ENCODE results near the gene ATE1. TPM values are rescaled to one million over a fixed set of nuclear protein-coding genes. Genes with fewer than 3 reads are reported as not detected.
A peak's percentile ranks its signal among the peaks of the same experiment; 100 is the strongest.

ATE1 gene
- total RNA-seq, 1 experiment from 2014 or later, result 23.8 TPM

GRCh38 chr10:121889212-121889611 is 38.6 kb downstream of the ATE1 start (continued):
- TF ChIP-seq AR (CRISPR knock-in tag; IDR thresholded peaks at IDR 0.05) (no peak), MLX (CRISPR knock-in tag; IDR thresholded peaks at IDR 0.05) (no peak), CREM (CRISPR knock-in tag; IDR thresholded peaks at IDR 0.05) (no peak), ATF6 (CRISPR knock-in tag; IDR thresholded peaks at IDR 0.05) (no peak), HMGXB4 (CRISPR knock-in tag; IDR thresholded peaks at IDR 0.05) (no peak), CDX4 (CRISPR knock-in tag; IDR thresholded peaks at IDR 0.05; ENCODE audit: borderline replicate concordance) (no peak), TCF7 (CRISPR knock-in tag; IDR thresholded peaks at IDR 0.05; ENCODE audit: low read depth) (no peak), SP1 (CRISPR knock-in tag; conservative IDR thresholded peaks at IDR 0.05) (no peak), ZNF396 (CRISPR knock-in tag; IDR thresholded peaks at IDR 0.05; ENCODE audit: borderline replicate concordance) (no peak), FOXP1 (CRISPR knock-in tag; IDR thresholded peaks at IDR 0.05; ENCODE audit: borderline replicate concordance) (no peak)

- peak; percentile 74 for DNase-seq (ENCODE audit: low spot score)
- Mint-ChIP-seq H3K4me3 (no peak overlapping the region), H3K36me3 (0 out of 2 replicates have a peak, but pooled peaks cover 4% of the 10 kb centered on the region), H3K9me3 (no peaks in the 10 kb centered on the region), H3K27me3 (ENCODE audit: low read depth) (no peaks in the 10 kb centered on the region), H3K27ac (no peak overlapping the region), H3K4me1 (peaks cover 35% of the 10 kb centered on the region)
- ATAC-seq, result peak; percentile 59
- POLR2A ChIA-PET, result interaction anchor here (0.5 kb wide), 1 partner anchor 17 kb away, joined by 8 read pairs; no protein-coding TSS in a partner anchor
- CTCF ChIA-PET, result interaction anchor here (0.6 to 3.2 kb wide), 13 partner anchors 10 to 944 kb away, joined by 3 to 19 read pairs (median 4); no protein-coding TSS in a partner anchor
- TF ChIP-seq ZNF425 (CRISPR knock-in tag; conservative IDR thresholded peaks at IDR 0.05), result no peak
- TF ChIP-seq CTCF (IDR thresholded peaks at IDR 0.05), result peak; percentile 64; the same call in 1 of the 2 replicates
Observed at GRCh38 chr10:121886997-121887622, 40.7 kb downstream of the ATE1 start.

Data from WTC11 (cell line).